Measurements from ENCODE around the gene SEMA6C.

- no peak for TF ChIP-seq POLR2A (IDR thresholded peaks at IDR 0.05)
- no peak for TF ChIP-seq CTCF (IDR thresholded peaks at IDR 0.05)
Observed at GRCh38 chr1:151106894-151107293, 39.5 kb downstream of the SEMA6C start.
